Vagina (tissue), 2 donors: ENCODE data around the gene KCNG1.

Experiments used
- POLR2A ChIP-seq, 2 donors: fragments of 450-650 bp; IDR thresholded peaks; one replicate each; pipeline ENCODE4 v1.6.1; 2017; ENCODE audit warnings: antibody characterized with exemption in 2 of 2, mild to moderate bottlenecking in 2 of 2, moderate library complexity in 2 of 2
- POLR2AphosphoS5 ChIP-seq, 2 donors: sonication (generic); formaldehyde crosslinking; IDR thresholded peaks; one replicate each; pipeline ENCODE4 v1.9.0; 2017; ENCODE audit warnings: antibody characterized with exemption in 2 of 2, mild to moderate bottlenecking in 2 of 2, low read depth in 1 of 2; ENCODE audit not compliant: insufficient read depth in 1 of 2
- TF ChIP-seq, protein P1 (sequence below), 3 experiments: fragments of 450-650 bp in 2 of 3; fragments of 200-600 bp in 1 of 3; sonication (generic) in 1 of 3; IDR thresholded peaks; one replicate each; pipeline ENCODE4 v1.5.1; 2017 to 2019; ENCODE audit warnings: antibody characterized with exemption in 3 of 3, mild to moderate bottlenecking in 2 of 3, moderate library complexity in 2 of 3

GRCh38 chr20:51024761-51025160 lies 1.9 kb upstream of the KCNG1 start:
- TF ChIP-seq, protein P1, sequence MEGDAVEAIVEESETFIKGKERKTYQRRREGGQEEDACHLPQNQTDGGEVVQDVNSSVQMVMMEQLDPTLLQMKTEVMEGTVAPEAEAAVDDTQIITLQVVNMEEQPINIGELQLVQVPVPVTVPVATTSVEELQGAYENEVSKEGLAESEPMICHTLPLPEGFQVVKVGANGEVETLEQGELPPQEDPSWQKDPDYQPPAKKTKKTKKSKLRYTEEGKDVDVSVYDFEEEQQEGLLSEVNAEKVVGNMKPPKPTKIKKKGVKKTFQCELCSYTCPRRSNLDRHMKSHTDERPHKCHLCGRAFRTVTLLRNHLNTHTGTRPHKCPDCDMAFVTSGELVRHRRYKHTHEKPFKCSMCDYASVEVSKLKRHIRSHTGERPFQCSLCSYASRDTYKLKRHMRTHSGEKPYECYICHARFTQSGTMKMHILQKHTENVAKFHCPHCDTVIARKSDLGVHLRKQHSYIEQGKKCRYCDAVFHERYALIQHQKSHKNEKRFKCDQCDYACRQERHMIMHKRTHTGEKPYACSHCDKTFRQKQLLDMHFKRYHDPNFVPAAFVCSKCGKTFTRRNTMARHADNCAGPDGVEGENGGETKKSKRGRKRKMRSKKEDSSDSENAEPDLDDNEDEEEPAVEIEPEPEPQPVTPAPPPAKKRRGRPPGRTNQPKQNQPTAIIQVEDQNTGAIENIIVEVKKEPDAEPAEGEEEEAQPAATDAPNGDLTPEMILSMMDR (IDR thresholded peaks at IDR 0.05), result no peak
- no peak for TF ChIP-seq POLR2A (IDR thresholded peaks at IDR 0.05)
- TF ChIP-seq POLR2AphosphoS5 (IDR thresholded peaks at IDR 0.05; ENCODE audit: insufficient read depth in 1 of 2, low read depth in 1 of 2), result no peak
